Motor neuron (in vitro differentiated cells): ENCODE results near the gene ZNF529. TPM values are rescaled to one million over a fixed set of nuclear protein-coding genes. Genes with fewer than 3 reads are reported as not detected.
A peak's percentile ranks its signal among the peaks of the same experiment; 100 is the strongest.
"Not testable (repeated sequence)": the region's sequence is repeated elsewhere in the genome, so short reads cannot be mapped to it uniquely, and the experiment has no call there.

Experiments used
- ATAC-seq, 8 experiments: fragments of 200-7000 bp; cut with Tn5 transposase; replicated peaks in 6 of 8; 2 replicates each; pipeline ENCODE4 v1.8.0; 2021; ENCODE audit warnings: mild to moderate bottlenecking in 8 of 8, moderate library complexity in 8 of 8
- H3K27ac ChIP-seq, 2 donors: fragments of 250-450 bp; sonication (Bioruptor Pico); 2 replicates each; pipeline ENCODE4 v1.9.0; 2021; ENCODE audit warnings: antibody characterized with exemption in 2 of 2, mild to moderate bottlenecking in 2 of 2, moderate library complexity in 1 of 2
- H3K4me1 ChIP-seq, 2 donors: fragments of 250-450 bp; sonication (Bioruptor Pico); replicated peaks in 1 of 2; 2 replicates each; pipeline ENCODE4 v1.6.1; 2021; ENCODE audit warnings: antibody characterized with exemption in 2 of 2, mild to moderate bottlenecking in 2 of 2, moderate library complexity in 1 of 2
- H3K4me3 ChIP-seq, 5 donors: fragments of 250-450 bp; sonication (Bioruptor Pico); 2 replicates each; pipeline ENCODE4 v1.9.0; 2021; ENCODE audit warnings: antibody characterized with exemption in 5 of 5, mild to moderate bottlenecking in 5 of 5, moderate library complexity in 4 of 5
- WGBS, 10 experiments: fragments of 450-650 bp; shearing (Covaris generic); methylation state at CpG; one replicate each; pipeline ENCODE4 v1.0.0; 2022; 5-methylcytosine and 5-hydroxymethylcytosine counted together
- in situ Hi-C, 9 experiments: fragments of 400-800 bp; cut with MboI; loops; one replicate each; pipeline ENCODE4 v1.15.0; 2021; ENCODE audit warnings: low sequenced_read_pairs in 9 of 9, low pct_unique_long_range_greater_than_20kb in 2 of 9; ENCODE audit not compliant: unreplicated experiment in 9 of 9
- total RNA-seq, 8 experiments: library from RNA; unstranded; fragments of 300-600 nt; gene quantifications; 2 replicates each; pipeline versions ENCODE4 v1.2.3 to v1.2.4, GENCODE V29; 2022

Gene ZNF529
- 10 to 100 TPM in 7 of 8 experiments, 1 to 10 TPM in 1; 8.7 to 29.3 (median 20.1) TPM for total RNA-seq

DNA sequence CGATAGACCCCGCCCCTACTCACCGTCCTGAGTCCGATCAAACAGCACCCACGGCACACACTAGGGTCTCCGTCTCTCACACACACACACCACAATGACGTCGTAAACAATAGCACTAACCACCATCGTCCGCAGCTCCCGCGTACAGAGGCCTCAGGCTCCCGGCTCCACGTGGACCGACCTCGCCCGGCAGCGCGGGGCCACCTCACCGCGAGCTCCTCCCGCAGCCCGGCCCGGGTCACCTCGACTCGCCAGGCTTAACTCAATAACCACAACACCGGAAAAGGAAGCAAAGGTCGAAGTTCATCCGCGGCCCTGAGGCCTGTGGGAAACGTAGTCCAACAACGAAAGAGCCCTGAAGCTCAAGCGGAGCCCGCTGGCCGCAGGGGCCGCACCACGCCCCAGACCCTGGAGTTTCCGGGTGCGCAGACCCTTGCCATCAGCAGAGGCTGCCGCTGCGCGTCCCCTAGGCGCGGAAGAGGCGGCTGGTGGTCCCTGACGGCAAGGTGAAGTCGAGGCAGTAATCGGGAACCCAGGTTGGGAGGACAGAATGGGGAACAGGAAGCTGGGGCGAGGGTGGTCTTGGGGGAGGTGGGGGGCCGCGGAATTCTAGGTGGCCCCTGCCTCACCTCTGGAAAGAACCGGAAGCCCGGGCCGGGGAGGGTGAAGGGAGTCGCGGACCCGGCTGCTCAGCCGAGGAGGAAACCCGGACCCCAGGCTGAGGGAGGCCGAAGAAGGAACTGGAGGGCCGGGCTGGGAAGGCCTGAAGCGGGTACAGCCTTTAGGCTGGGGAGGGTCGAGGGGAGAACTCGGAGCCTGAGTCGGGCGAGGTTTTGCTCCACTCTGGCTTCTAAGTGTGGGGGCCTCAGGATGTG, at the start of gene ZNF529:
ZNF529 (minus strand) TSS at position 273 of the 875 bp plus-strand sequence. CDS start 946 bp downstream, outside the sequence.
- Histone ChIP-seq H3K4me1 (peaks cover 7 to 11% of the 10 kb centered on the region in 2 donors), H3K27ac (peak within 1 kb of the TSS; percentile 86 to 90), H3K4me3 (peak within 1 kb of the TSS; percentile 55 to 80 (median 64))
- in situ Hi-C loops, result no loop called here
- WGBS, 10 experiments, result 0 to 10% (median 0%) methylated on average over 1 to 7 of the region's 66 CpGs; no CpG with 5 or more reads in 4 of the 10 experiments
- peak; percentile 91 to 98 (median 94) for ATAC-seq

DNA sequence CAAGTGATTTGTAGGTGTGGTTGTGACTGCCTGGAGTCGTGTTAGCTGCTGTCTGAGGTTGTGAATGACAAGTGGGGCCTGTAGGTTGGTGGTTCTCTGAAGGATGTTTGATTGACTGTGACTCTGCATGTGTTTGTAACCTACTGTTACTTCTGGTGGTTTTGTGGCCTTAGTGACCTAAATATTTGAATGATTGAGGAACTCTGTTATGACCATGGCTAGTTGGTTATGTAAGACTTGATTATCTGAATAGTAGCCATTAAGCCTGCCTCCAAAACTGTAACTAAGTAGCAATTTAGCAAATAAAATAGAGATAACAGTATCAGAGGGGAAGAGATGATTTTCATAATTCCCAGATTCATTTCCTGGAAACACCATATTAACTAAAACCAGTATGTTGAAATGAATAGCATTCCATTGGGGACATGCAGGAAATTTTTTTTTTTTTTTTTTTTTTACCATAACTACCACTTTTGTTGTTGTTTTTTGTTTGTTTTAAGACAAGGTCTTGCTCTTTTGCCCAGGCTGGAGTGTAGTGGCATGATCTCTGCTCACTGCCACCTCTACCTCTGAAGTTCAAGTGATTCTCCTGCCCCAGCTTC, 32.9 kb upstream of the ZNF529 start:
- H3K27ac ChIP-seq, result peak overlapping the region; percentile 87 to 88

DNA sequence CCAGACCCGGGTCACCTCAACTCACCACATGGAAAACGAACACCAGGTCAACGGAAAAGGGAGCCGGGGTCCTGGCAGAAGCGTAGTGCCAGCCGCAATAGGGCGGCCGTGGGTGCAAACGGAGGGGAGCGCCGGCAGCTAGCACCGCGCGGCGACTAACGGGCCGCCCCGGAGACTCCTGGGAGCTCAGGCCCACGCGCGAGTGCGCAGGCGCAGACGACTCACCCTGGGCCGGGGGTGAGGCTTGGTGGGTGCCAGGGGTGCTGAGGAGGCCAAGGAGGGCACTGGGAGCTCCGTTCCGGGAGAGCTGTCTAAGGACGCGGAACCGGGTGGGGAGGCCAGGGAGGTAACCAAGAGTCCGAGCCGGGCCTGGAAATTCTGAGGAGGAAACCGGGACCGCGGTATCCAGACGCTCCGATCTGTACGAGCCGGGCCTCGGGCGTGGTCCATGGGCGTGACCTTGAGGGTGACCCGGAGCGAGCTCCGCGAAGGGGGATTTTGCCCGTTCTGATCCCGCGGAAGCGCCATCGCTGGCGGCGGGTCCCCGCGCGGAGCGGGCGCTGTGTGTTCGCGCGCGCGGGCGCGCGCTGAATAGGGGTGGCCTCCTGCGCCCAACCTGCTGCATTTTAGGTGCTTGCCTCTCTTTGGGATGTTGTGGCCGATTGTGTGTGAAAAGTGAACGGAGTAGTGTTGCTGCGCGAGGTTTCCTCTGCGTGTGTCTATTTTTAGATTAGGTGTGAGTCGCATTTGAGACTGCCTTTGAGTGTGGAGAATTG, 32.2 kb upstream of the ZNF529 start, which contains the start of gene ZNF382:
ZNF382 (plus strand) TSS at position 213 of the 776 bp plus-strand sequence. CDS start 4,602 bp downstream, outside the sequence.
- in situ Hi-C loops, result no loop called here
- Histone ChIP-seq H3K4me1 (peaks cover 7 to 10% of the 10 kb centered on the region in 2 donors), H3K4me3 (peak within 1 kb of the TSS; percentile 64 to 92 (median 84)), H3K27ac (peak within 1 kb of the TSS; percentile 87 to 88)
- WGBS, 10 experiments, result 2 to 20% (median 5%) methylated on average over 1 to 14 of the region's 73 CpGs; no CpG with 5 or more reads in 4 of the 10 experiments
- ATAC-seq, result peak; percentile 76 to 95 (median 90)

More for the DNA sequence above, 32.9 kb upstream of the ZNF529 start:
- 0 to 20% (median 0%) methylated on average over 1 of the region's 1 CpG; no CpG with 5 or more reads in 4 of the 10 experiments for WGBS, 10 experiments
- ATAC-seq, result no peak
- Histone ChIP-seq H3K4me3 (peak overlapping the region; percentile 64 to 92 (median 84)), H3K4me1 (peaks cover 7 to 10% of the 10 kb centered on the region in 2 donors)
- in situ Hi-C loops, result no loop called here

DNA sequence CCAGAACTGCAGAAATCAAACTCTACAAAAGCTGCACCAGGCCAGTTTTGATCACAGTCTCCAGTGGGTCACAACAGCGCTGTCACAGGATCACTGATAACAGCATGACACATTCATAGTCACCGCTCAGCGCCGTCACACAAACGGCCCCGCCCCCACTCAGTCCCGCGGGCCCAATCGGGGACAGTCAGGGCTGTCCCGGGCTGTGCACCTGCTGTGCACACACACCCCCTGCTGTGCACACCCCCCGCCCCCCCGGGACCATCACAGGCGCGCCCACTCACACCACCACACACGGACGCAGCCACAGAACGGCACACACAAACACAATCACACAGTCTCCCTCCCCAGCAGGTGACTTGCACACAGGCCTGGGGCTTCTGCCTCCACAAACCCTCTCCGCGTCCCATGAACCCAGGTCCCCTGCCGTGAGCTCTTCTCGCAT, 31.6 kb upstream of the ZNF529 start:
- H3K4me3 ChIP-seq, result peak overlapping the region; percentile 64 to 92 (median 84)
- ATAC-seq, result peak; percentile 69 to 93 (median 90)
- in situ Hi-C loops, result no loop called here
- peak overlapping the region; percentile 87 to 88 for H3K27ac ChIP-seq
- 0% methylated on average over 1 to 4 of the region's 21 CpGs; no CpG with 5 or more reads in 7 of the 10 experiments for WGBS, 10 experiments
- peaks cover 7 to 10% of the 10 kb centered on the region in 2 donors for H3K4me1 ChIP-seq

DNA sequence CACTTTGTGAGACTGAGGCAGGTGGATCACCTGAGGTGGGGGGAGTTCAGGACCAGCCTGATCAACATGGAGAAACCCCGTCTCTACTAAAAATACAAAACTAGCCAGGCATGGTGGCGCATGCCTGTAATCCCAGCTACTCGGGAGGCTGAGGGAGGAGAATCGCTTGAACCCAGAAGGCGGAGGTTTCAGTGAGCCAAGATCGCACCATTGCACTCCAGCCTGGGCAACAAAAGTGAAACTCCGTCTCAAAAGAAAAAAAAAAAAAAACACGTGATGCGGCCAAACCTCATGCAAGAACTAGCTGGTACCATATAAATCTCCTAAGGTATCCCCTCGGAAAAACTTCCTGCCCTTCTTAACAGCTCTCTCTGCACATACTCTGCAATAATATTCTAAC, 29.6 kb upstream of the ZNF529 start:
- H3K4me3 ChIP-seq, in situ Hi-C loops, H3K27ac ChIP-seq, H3K4me1 ChIP-seq, ATAC-seq: not testable (repeated sequence)
- WGBS, 10 experiments, result 57 to 100% (median 95%) methylated on average over 1 to 5 of the region's 10 CpGs; no CpG with 5 or more reads in 3 of the 10 experiments

DNA sequence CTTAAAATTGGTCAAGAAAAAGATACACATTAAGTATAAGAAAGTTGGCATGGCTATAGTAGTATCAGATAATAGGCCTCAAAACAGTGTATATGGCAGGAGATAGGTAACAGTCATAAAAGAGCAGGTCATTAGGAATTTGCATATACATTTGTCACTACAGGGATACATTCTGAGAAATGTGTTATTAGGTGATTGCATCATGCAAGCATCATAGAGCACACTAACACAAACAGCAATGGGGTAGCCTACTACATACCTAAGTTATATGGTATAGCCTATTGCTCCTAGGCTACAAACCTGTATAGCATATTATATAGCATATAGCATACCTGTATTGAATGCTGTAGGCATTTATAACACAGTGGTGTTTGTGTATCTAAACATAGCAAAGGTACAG, 6.2 kb upstream of the ZNF529 start:
- H3K4me1 ChIP-seq, result peaks cover 6% of the 10 kb centered on the region in 2 donors
- no peak overlapping the region for H3K27ac ChIP-seq
- in situ Hi-C loops, result no loop called here
- peak in 1 of 8 experiments; percentile 9 for ATAC-seq
- no peak overlapping the region for H3K4me3 ChIP-seq

DNA sequence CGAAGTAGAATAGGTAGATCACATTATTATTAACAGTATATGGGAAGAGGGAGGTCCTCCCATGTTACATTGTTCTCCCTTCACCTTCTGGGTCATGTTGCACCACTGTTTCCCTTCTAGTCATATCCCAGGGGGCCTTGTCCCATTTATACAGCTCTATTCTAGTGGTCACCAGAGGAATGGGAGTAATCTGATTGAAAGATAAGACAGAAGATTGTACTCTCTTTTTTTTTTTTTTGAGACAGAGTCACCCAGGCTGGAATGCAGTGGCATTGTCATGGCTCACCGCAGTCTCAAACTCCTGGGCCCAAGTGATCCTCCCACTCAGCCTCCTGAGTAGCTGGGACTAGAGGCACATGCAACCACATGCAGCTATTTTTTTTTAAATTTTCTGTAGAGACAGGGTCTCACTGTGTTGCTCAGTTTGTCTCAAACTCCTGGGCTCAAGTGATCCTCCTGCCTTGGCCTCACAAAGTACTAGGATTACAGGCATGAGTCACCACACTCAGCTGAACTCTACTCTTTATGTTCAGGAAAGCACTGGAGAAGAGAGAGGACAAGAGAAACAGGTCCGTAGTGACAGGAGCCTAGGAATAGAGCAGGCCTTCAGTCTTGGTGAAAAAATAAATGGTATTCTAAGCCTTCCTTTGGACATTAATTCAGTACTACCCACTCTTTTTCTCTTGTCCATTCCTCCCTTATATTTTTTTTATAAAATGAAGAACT, 4.3 kb upstream of the ZNF529 start:
- ATAC-seq, result no peak
- WGBS, 10 experiments, result 86 to 100% (median 100%) methylated on average over 1 to 3 of the region's 3 CpGs; no CpG with 5 or more reads in 2 of the 10 experiments
- Histone ChIP-seq H3K27ac (no peak overlapping the region), H3K4me3 (no peak overlapping the region), H3K4me1 (peaks cover 6 to 7% of the 10 kb centered on the region in 2 donors)
- in situ Hi-C loops, result no loop called here

DNA sequence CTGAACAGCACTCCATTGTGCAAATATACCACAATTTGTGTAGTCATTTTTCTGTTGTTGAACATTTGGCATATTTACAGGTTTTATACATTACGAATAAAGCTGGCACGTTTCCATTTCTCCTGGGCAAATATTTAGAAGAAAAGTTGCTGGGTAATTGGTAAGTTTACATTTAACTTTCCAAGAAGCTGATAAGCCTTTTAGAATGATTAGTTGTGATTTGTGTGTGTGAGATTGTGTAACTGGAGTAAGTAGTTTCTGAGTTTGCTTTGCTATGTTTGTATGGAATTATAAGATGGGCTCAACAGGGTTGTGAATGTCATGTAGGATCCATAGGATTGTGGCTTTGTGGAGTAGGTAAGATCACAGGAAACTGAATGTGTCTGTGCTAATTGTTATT, 1.6 kb upstream of the ZNF529 start:
- no peak for ATAC-seq
- Histone ChIP-seq H3K4me1 (peaks cover 7 to 11% of the 10 kb centered on the region in 2 donors), H3K27ac (no peak overlapping the region), H3K4me3 (peak overlapping the region in 3 of 5 donors; percentile 56 to 80 (median 64))
- WGBS, 10 experiments, result 66 to 100% (median 88%) methylated on average over 1 to 2 of the region's 2 CpGs; no CpG with 5 or more reads in 3 of the 10 experiments
- in situ Hi-C loops, result no loop called here

DNA sequence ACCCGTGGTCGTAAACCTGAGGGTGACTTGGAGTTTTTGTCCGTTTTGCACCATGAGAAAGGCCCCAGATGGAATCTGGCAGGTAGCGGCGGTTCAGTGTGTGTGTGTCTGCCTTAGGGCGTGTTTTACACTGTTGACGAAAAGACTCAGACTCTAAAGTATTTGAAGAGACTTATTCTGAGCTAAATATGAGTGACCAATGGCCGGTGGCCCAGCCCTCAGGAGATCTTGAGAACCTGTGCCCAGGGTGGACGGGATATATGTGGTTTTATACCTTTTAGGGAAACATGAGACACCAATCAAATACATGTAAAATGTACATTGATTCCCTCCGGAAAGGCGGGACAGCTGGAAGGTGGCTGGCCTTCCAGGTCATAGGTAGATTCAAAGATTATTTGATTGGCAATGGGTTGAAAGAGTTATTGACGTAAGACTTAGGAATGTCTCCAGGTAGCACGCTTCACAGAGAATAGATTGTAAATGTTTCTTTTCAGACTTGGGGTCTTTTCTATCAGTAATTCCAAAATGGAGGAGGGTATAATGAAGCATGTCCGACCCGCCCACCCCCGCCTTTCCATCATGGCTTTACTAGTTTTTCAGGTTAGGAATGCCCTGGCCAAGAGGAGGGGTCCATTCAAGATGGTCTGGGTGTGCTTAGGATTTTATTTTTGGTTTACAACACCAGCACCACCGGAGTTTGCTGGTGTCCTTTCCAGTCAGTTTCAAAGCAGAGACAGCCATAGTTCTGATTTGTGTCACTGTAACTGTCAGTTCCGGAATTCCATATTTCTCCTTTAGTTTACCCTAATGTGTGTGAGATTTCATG, 1.0 kb upstream of the ZNF529 start:
- 35 to 100% (median 58%) methylated on average over 1 to 13 of the region's 18 CpGs for WGBS, 10 experiments
- peak in 3 of 8 experiments; percentile 1 to 11 (median 9) for ATAC-seq
- Histone ChIP-seq H3K4me1 (peaks cover 7 to 11% of the 10 kb centered on the region in 2 donors), H3K27ac (peak overlapping the region; percentile 86 to 90), H3K4me3 (peak overlapping the region; percentile 55 to 80 (median 64))
- in situ Hi-C loops, result no loop called here

DNA sequence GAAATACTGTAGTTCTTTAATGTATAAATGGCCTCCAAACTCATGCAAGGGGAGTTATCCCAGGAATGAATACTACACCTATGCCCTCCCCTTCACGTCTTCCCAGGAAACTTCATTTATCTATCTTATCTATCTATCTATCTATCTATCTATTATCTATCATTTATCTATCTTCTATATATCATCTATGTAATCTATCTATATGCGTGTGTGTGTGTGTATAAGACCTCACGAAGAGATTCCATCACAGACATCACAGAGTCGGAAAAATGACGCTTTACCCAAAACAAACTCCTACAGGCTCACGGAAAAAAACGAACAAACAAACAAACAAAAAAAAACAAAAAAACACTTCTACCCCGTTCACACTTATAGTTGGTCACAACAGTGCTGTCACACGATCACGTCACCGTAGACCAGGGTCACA, 486 bp downstream of the ZNF529 start:
- peaks cover 7 to 11% of the 10 kb centered on the region in 2 donors for H3K4me1 ChIP-seq
- 0 to 4% (median 1%) methylated on average over 2 to 11 of the region's 11 CpGs; no CpG with 5 or more reads in 3 of the 10 experiments for WGBS, 10 experiments
- in situ Hi-C loops, result no loop called here
- ATAC-seq, result no peak
- H3K27ac ChIP-seq, result peak overlapping the region; percentile 86 to 90
- H3K4me3 ChIP-seq, result peak overlapping the region; percentile 55 to 80 (median 64)

DNA sequence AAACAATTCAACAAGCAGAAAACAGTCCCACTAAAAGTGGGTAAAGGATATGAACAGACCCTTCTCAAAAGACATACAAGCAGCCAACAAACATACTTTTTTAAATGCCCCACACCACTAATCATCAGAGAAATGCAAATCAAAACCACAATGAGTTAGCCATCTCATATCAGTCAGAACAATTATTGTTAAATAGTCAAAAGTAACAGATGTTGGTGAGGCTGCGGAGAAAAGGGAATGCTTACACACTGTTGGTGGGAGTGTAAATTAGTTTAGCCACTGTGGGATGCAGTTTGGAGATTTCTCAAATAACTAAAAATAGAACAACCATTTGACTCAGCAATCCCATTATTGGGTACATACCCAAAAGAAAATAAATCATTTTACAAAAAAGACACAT, 8.7 kb downstream of the ZNF529 start:
- no peaks in the 10 kb centered on the region for H3K4me1 ChIP-seq
- WGBS, 10 experiments, result 60 to 100% (median 67%) methylated on average over 1 of the region's 1 CpG; no CpG with 5 or more reads in 3 of the 10 experiments
- no peak overlapping the region for H3K27ac ChIP-seq
- in situ Hi-C loops, result no loop called here
- ATAC-seq, result no peak
- H3K4me3 ChIP-seq, result no peak overlapping the region
